Activated CD8-positive, alpha-beta T cell treated with anti-CD3 and anti-CD28 coated beads for 36 hours (primary cell): ENCODE measurements around the gene ARHGEF26. TPM values are rescaled to one million over a fixed set of nuclear protein-coding genes. Genes with fewer than 3 reads are reported as not detected.
A peak's percentile ranks its signal among the peaks of the same experiment; 100 is the strongest.

Experiments used
- ATAC-seq: fragments of 200-7000 bp; cut with Tn5 transposase; one replicate; pipeline ENCODE4 v1.10.0; 2021; ENCODE audit warnings: mild to moderate bottlenecking, moderate library complexity
- CTCF ChIA-PET: fragments of 350-600 bp; sonication (Branson Sonifier 250); formaldehyde crosslinking; loops from one replicate; lab custom pipeline; 2021; ENCODE audit warnings: antibody characterized with exemption; lab: Charles Lee
- POLR2A ChIA-PET: fragments of 350-600 bp; sonication (Branson Sonifier 250); formaldehyde crosslinking; loops from one replicate; lab custom pipeline; 2021; ENCODE audit warnings: antibody characterized with exemption; lab: Charles Lee
- DNase-seq: peaks from one replicate; pipeline ENCODE4 v3.0.0-alpha.2; 2020
- H3K27ac Mint-ChIP-seq: one replicate; pipeline ENCODE4 v1.8.0; 2021; ENCODE audit warnings: mild to moderate bottlenecking, mixed read lengths
- H3K27me3 Mint-ChIP-seq: one replicate; pipeline ENCODE4 v1.8.0; 2021; ENCODE audit warnings: mixed read lengths
- H3K36me3 Mint-ChIP-seq: one replicate; pipeline ENCODE4 v1.8.0; 2021; ENCODE audit warnings: low read depth, mixed read lengths
- H3K4me1 Mint-ChIP-seq: one replicate; pipeline ENCODE4 v1.8.0; 2021; ENCODE audit warnings: low read depth, mixed read lengths
- H3K4me3 Mint-ChIP-seq: one replicate; pipeline ENCODE4 v1.8.0; 2021; ENCODE audit warnings: mild to moderate bottlenecking, moderate library complexity, mixed read lengths
- H3K9me3 Mint-ChIP-seq: one replicate; pipeline ENCODE4 v1.8.0; 2021; ENCODE audit warnings: mixed read lengths
- CTCF ChIP-seq: fragments of 200-600 bp; IDR thresholded peaks from one replicate; pipeline ENCODE4 v1.8.0; 2022; ENCODE audit warnings: antibody characterized with exemption, mild to moderate bottlenecking
- intact Hi-C: fragments of 100-400 bp; cut with micrococcal nuclease; formaldehyde crosslinking; loops from one replicate; pipeline ENCODE4 v1.10.0; 2022
- total RNA-seq, 2 experiments: library from RNA; stranded (reverse); gene quantifications; one replicate each; pipeline ENCODE4 v1.2.3, GENCODE V29; 2021

ARHGEF26 gene
- total RNA-seq, 2 experiments from 2014 or later: not detected

GRCh38 chr3:154250291-154250690 is 129.1 kb downstream of the ARHGEF26 start:
- intact Hi-C loops: loop anchor here (5.0 kb wide), 1 partner anchor 153 kb away; no protein-coding TSS in a partner anchor
- Mint-ChIP-seq H3K27me3 (no peaks in the 10 kb centered on the region), H3K27ac (no peak overlapping the region), H3K36me3 (peaks cover 45% of the 10 kb centered on the region), H3K9me3 (no peaks in the 10 kb centered on the region), H3K4me1 (no peaks in the 10 kb centered on the region), H3K4me3 (no peak overlapping the region)
- ChIA-PET POLR2A (no interaction called here), CTCF (no interaction called here)
- no peak for DNase-seq
- no peak for TF ChIP-seq CTCF
- no peak for ATAC-seq

GRCh38 chr3:154251610-154252009 is 130.4 kb downstream of the ARHGEF26 start:
- TF ChIP-seq CTCF: no peak
- intact Hi-C loops: loop anchor here (5.0 kb wide), 1 partner anchor 154 kb away; no protein-coding TSS in a partner anchor
- Mint-ChIP-seq H3K36me3 (peaks cover 48% of the 10 kb centered on the region), H3K27me3 (no peaks in the 10 kb centered on the region), H3K4me1 (no peaks in the 10 kb centered on the region), H3K9me3 (no peaks in the 10 kb centered on the region), H3K27ac (no peak overlapping the region), H3K4me3 (no peak overlapping the region)
- ATAC-seq (no peak), DNase-seq (no peak)
- ChIA-PET POLR2A (no interaction called here), CTCF (no interaction called here)

GRCh38 chr3:154252759-154253638 is 131.8 kb downstream of the ARHGEF26 start:
- Mint-ChIP-seq H3K4me3 (no peak overlapping the region), H3K27ac (peak overlapping the region; percentile 2), H3K36me3 (peaks cover 51% of the 10 kb centered on the region), H3K9me3 (no peaks in the 10 kb centered on the region), H3K27me3 (no peaks in the 10 kb centered on the region), H3K4me1 (no peaks in the 10 kb centered on the region)
- peak; percentile 76 for TF ChIP-seq CTCF
- DNase-seq (peak; percentile 87), ATAC-seq (peak; percentile 88)
- ChIA-PET CTCF (interaction anchor here (0.7 to 2.1 kb wide), 33 partner anchors 9 to 1233 kb away, joined by 3 to 6 read pairs (median 3); partner anchors contain the start of gene ARHGEF26), POLR2A (interaction anchor here (0.5 to 0.6 kb wide), 2 partner anchors 29 to 229 kb away, joined by 3 read pairs; no protein-coding TSS in a partner anchor)
- intact Hi-C loops: loop anchor here (5.0 kb wide), 1 partner anchor 156 kb away; no protein-coding TSS in a partner anchor

DNA sequence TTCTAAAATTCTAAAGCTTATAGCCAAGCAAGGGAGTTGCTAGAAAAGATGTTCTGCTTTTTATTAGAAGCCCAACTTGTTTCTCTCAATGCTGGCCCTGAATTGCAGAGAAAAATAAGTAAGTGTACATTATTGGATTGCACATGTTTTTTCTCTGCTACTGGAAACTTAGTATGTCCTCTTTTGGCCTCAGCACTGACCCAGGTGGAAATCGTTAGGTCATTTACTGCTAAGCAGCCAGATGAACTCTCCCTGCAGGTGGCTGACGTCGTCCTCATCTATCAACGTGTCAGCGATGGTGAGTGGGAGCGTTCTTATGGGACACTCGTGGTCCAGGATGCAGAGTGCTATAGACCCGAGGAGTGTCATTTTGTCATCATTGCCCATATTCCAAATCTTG is 133.3 kb downstream of the ARHGEF26 start:
- Mint-ChIP-seq H3K9me3 (no peaks in the 10 kb centered on the region), H3K4me3 (no peak overlapping the region), H3K36me3 (peaks cover 61% of the 10 kb centered on the region), H3K4me1 (no peaks in the 10 kb centered on the region), H3K27me3 (no peaks in the 10 kb centered on the region), H3K27ac (no peak overlapping the region)
- ChIA-PET CTCF (interaction anchor here (1.0 to 1.5 kb wide), 7 partner anchors 16 to 235 kb away, joined by 3 to 5 read pairs (median 4); no protein-coding TSS in a partner anchor), POLR2A (no interaction called here)
- intact Hi-C loops: loop anchor here (5.0 kb wide), 1 partner anchor 157 kb away; no protein-coding TSS in a partner anchor
- ATAC-seq: no peak
- DNase-seq: no peak
- no peak for TF ChIP-seq CTCF

DNA sequence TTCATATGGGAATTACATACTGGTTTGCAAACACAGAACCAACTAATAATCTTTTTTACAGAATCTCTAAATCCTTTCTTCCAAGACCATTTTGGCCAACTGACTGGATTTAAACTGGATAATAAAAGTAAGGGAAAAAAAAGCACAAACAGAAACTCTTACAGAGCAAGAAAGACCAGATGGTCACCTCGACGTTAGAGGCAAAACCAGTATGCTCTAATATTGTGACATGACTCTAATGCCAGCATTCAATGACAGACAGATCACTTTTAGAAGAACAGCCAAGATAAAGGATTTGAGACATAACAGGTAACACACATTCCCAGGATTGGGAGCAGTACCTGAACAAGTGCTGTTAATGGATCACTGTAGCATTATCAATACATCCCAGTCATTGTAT is 152.2 kb downstream of the ARHGEF26 start:
- Mint-ChIP-seq H3K4me1 (no peaks in the 10 kb centered on the region), H3K9me3 (peaks cover 1% of the 10 kb centered on the region), H3K27ac (no peak overlapping the region), H3K27me3 (no peaks in the 10 kb centered on the region), H3K4me3 (no peak overlapping the region), H3K36me3 (peaks cover 60% of the 10 kb centered on the region)
- ATAC-seq: no peak
- CTCF ChIA-PET: no interaction called here
- intact Hi-C loops: no loop called here
- DNase-seq: no peak
- TF ChIP-seq CTCF: no peak
- POLR2A ChIA-PET: no interaction called here
